GM15510 (cell line): ENCODE results near the gene CTNNA3.

ENCODE experiments used
- POLR2A ChIP-seq: IDR thresholded peaks from 3 replicates; pipeline ENCODE4 v1.6.1; 2011; ENCODE audit warnings: borderline replicate concordance; ENCODE audit not compliant: insufficient read length; ENCODE audit errors: extremely low read depth

Gene CTNNA3

DNA sequence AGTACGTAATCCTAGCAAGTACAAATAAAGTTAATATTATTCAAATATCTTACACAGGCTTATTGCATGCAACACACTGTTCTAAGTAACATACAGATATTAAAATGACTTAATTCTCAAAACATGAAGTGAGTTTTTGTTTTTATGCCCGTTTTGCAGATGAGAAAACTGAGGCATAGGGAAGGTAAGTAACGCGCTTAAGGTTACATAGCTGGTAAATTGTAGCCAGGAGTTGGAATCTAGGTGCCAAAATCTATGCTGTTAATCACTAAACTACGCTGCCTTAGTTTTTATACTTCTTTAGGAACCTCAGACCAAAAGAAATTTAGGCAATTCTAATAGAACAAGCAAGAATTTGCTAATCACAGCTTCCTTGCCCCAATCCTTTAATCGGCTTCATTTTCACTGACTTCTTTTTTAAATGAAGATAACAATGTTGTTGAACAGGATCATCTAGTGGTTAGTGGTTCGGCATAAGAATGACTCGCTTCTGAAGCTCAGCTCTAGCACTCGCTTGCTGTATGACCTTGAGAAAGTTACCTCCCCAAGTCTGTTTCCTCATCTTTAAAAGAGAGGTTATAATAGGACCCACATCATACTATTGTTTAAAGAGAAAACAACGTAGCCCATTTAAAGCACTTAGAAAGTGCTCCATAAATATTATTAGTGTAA lies 771.2 kb downstream of the CTNNA3 start:
- TF ChIP-seq POLR2A, result no peak

DNA sequence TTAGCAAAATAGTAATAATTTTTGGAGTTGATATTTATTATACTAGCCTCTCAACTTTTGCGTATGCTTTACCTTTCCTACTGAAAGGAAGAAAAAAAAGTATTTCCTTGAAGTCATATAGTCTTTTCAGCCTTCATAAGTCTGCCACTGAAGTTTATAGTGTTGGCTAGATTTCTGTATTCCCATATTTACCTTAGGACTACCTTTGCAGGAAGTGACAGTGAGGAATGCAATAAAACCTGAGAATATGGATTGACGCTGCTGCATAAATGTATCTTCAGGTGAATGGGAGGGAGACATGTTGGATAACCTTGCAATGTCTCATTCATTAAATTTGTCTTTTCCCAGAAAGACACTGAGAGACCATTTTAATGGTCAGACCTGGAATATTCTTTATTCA lies 776.7 kb downstream of the CTNNA3 start:
- no peak for TF ChIP-seq POLR2A

DNA sequence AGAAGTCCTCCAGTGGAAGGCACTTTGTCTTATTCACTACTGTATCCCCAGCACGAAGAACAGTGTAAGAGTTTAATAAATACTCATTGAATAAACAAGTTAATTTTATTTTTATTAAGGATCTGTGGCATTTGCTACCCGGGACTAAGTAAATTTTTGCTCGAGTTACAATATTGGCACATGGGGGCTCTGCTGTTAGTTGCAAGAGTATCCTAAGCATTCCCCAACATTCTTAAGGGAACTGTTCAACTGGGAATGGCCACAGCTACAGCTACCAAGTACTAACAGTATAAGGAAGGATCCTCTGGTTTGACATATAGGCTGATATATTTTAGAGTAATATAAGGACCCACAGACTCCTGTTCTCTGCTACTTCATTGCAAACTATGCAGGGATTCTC lies 778.9 kb downstream of the CTNNA3 start:
- no peak for TF ChIP-seq POLR2A

DNA sequence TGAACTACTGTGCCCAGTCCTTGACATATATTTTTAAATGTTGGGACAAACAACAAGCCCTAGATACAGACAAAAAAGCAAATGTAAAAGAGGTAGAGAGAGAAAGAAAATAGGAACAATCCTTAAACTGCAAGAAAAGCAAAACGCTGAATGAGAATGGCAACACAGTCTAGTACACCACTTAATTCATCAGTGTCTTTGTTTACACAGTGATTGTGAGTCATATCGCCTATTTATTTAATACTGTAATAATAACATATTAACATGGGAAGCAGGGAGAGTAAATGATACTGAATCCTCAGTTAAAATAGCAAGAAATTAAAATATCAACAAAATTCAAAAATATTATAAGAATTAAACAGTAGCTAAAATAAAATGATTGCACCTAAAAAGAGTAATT lies 780.0 kb downstream of the CTNNA3 start:
- no peak for TF ChIP-seq POLR2A

DNA sequence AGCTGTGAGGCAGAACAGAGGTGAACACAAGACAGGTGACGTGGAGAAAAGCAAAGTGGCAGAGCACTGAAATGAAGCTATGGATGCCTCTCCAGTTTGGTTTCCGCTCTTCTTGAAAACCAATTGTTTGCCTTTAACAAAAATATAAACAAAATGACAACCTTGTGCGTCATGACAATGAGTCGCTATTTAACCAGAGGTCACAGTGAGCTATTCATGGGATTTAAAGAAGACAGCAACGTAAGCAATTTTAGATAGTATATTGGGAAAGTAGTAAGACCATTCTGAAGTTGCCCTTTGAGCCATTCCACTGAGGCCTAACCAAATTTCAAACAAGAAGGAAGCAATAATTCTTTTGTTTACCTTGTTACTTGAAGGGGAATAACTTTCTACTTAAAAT lies 785.3 kb downstream of the CTNNA3 start:
- no peak for TF ChIP-seq POLR2A

DNA sequence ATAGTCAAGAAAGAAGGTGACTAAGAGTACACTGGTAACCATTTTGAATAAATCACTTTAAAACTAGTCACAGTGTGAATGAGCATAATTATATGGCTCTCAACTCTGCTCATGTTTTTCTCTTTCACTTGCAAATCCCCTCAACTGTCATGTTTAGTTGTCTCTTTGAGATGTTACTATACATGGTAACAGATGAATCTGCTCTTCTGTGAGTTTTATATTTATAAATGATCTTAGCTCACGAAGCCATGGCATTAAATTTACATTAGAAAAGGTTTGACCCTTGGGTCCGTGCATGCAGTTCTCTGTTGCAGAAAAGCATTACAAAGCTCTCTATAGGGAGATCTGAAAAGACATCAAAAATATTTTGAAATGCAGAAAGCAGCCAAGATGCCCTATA lies 803.1 kb downstream of the CTNNA3 start:
- no peak for TF ChIP-seq POLR2A

DNA sequence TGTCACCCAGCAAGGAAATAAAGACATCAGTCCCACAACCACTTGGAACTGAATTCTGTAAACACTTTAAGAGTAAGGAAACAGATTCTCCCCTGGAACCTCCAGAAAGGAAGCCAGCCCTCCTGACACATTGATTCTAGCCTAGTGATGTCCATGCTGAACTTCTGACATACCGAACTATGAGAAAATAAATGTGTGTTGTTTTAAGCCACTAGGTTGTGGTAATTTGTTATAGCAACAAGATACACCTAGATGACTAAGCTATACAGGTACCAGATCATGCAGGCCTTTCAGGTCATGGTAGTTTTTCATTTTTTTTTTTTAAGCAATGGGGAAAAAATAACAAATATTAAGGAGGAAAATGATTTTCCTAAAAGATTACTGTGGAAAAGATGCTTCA lies 807.8 kb downstream of the CTNNA3 start:
- no peak for TF ChIP-seq POLR2A

DNA sequence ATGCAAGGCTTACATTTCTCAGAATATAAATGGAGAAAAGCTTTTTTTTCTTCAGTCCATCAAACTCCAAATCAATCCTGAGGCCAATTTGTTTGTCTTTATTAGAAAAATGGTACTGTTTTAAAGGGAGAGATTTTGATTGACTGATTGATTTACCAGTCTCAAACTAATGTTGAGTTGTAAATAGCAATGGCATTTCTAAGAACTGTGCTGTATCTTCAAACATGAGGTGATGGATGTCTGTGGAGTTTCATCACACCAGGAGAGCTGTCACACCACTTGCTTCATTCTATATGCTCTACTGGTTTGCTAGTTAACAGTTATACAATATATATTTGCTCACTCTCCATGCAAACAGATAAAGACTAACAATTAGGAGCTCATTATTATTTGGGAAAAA lies 809.1 kb downstream of the CTNNA3 start:
- TF ChIP-seq POLR2A, result no peak

DNA sequence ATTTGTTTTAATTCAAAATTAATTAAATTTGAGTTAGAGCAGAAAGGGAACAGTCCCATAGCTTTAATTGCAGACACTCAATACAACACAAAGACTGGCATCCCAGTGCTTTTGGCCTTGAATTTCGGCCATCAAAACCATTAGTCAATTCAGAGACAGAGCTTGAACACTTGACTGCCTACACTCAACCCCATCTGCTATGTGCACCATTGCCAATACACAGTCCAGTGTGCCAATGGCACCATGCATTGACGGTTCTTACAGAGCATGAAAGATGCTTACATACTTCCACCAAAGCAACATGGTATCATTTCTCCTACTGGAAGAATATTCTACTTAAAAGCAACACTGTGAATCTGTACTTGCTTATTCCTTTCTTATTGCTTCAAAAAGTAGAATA lies 813.7 kb downstream of the CTNNA3 start:
- TF ChIP-seq POLR2A, result no peak

DNA sequence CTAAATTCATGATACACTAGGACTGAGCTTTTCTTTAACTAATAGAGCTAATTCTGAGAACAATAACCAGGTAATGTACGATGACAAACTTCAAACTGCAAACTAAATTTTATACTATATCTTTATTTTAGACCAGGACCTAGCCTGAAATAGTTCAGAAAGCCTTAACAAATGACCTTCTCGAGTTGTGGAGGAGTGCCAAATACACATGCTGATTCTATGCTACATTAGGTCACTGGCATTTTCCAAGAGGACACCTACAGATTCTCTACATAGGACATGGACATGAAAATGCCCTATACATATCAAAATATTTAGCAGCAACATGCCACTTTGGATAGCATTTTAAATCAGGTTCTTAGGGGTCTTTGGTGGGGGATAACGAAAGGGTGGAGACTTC lies 814.2 kb downstream of the CTNNA3 start:
- no peak for TF ChIP-seq POLR2A

DNA sequence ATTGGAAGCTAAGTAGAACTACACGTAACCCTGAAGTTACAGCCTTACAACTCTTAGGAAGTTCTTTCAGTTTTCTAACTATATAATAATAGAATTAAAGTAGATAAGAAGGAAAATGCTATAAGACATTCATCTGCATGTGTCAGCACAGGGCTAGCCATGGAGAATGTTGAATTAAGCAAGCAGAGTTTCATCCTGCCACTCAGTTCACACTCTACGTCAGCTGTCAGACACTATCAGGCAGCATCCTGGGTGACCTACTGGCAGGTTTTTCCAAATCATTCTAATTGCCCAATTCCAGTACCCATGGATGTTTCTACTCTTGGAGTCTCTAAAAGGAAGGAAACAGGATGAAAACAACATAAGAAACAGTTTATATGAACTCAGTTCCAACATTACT lies 815.2 kb downstream of the CTNNA3 start:
- TF ChIP-seq POLR2A, result no peak

DNA sequence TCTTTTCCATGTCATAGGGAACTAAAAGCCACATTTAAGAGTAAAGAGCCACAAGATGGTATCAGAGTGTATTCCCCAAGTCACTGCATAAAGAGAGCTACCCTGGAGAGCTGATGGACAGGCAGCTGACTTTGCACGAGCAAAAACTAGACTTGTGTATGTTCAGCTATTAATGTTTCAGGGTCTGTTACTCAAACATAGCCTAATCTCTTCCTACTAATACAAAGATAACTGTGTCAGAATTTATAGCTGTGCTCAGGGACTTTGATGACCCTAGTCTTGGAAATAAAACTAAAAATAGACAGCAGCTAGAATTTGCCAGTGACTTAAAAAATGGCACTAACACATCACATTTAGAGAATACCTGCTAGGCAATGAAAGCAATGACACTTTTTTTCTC lies 815.7 kb downstream of the CTNNA3 start:
- no peak for TF ChIP-seq POLR2A

DNA sequence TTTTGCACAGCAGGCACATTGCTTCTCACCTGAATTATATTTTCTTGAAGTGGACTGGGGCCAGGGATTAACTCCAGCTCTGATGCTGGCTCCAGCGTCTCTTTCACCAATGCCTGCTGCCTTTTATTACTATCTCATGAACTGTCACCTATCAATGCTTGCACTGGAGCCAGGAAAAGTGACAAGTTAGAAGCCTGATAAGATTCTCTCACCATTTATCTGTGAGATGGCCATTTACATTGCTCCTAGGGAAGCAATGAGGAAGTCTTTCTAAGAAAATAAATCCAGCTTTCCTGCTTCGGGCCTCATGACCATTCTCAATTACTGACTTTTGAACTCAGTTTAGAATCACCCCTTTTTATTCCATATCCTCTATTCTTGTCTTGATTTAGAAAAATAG lies 818.6 kb downstream of the CTNNA3 start:
- TF ChIP-seq POLR2A, result no peak

DNA sequence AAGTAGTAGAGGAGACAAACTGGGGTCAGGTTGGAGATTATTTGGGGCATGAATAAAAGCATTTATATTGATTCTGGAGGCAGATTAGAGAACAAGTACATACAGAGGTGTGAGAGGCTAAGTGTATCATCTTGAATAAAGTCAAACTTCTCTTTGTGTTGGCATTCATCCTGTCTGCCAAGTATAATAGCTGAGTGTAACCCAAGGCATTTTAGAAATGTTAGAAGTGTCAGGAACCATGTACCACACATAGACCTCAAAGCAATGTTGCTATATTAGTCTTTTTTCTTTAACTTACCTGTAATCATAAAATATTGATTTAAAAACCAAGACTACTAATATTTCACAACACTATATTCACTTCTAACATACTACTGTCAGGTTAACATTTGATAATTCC lies 826.4 kb downstream of the CTNNA3 start:
- no peak for TF ChIP-seq POLR2A

DNA sequence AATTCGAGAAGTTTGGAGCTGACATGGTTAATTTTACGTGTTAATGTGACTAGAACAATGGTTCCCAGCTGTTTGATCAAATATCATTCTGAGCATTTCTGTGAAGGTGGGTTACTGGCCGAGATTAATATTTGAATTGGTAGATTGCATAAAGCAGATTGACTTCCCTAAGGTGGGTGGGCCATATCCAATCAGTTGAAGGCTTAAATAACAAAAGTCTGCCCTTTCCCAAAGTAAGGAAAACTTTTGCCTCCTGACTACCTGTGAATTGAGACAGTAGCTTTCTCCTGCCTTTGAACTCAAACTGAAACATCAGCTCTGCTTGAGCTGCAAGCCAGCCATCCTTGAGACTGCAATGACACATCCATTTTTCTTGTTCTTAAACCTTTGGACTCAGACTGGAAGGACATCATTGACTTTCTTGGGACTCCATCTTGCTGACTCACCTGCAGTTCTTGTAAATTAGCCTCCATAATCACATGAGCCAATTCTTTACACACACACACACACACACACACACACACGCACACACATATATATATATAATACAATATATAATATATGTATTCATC lies 833.2 kb downstream of the CTNNA3 start:
- no peak for TF ChIP-seq POLR2A

DNA sequence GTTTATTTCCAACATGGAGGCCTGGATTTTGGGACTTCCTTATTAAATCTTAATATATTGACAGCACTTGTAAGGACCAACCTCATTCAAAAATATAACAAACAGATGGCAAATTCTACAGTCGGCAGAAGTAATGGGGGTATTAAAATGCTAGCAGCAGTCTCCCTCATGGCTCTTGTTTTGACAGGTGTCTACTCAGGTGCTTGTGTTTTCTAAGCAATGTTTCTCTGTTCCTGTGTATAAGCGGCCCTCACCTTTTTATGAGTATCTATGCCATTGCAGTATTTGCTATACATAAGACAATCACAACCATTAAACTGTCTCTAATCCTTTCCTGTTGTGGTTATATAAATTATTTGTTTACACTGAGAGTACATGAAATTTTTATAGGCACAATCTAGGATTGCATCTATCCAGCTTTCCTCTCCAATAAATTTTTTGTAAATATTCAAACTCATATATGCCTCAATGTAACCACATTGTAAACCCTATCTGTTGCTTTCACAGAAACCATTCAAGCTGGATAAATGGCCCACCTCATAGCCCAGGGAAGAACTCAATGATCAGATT lies 835.5 kb downstream of the CTNNA3 start:
- no peak for TF ChIP-seq POLR2A
